NT2/D1 (cell line): Measurements from ENCODE around the gene HOATZ.

Source experiments
- YY1 ChIP-seq: IDR thresholded peaks from 2 replicates; pipeline ENCODE4 v1.6.1; 2011; ENCODE audit not compliant: insufficient read length, insufficient read depth
- ZNF274 ChIP-seq: IDR thresholded peaks from 2 replicates; pipeline ENCODE4 v1.6.1; 2011; ENCODE audit warnings: mild to moderate bottlenecking, low read depth, low read length

- TF ChIP-seq ZNF274 (no peak), YY1 (no peak)
Observed at GRCh38 chr11:111499483-111499882, 15.1 kb upstream of the HOATZ start.
